ENCODE results near the gene TINCR. TPM values are rescaled to one million over a fixed set of nuclear protein-coding genes. Genes with fewer than 3 reads are reported as not detected.

TINCR gene
- total RNA-seq, 1 experiment from 2014 or later = 2.3 TPM

- H3K4me1 ChIP-seq (ENCODE audit: control insufficient read depth, insufficient read depth, low read length) = no peaks in the 10 kb centered on the region
- peaks cover 18% of the 10 kb centered on the region for H3K36me3 ChIP-seq (ENCODE audit: control insufficient read depth, insufficient read depth, low read length)
- CTCF ChIA-PET = no interaction called here
- H3K27ac ChIP-seq (ENCODE audit: low read length) = no peak overlapping the region
- no peaks in the 10 kb centered on the region for H3K9me3 ChIP-seq (ENCODE audit: control insufficient read depth, insufficient read depth, low read depth, low read length)
- BruUV-seq (replicated peaks) = no TSS peak
- DNase-seq (ENCODE audit: low read depth, low spot score) (no peak), ATAC-seq (no peak)
- in situ Hi-C loops (cut with HindIII; ENCODE audit: low pct_unique_long_range_greater_than_20kb, low sequenced_read_pairs) = no loop called here
- no peaks in the 10 kb centered on the region for H3K27me3 ChIP-seq (ENCODE audit: control insufficient read depth, insufficient read depth, low read length)
- no peak overlapping the region for H3K4me3 ChIP-seq (ENCODE audit: low read depth in 2 of 2, low read length in 2 of 2)
- POLR2A ChIA-PET = no interaction called here
- intact Hi-C loops (cut with micrococcal nuclease; ENCODE audit: unreplicated experiment) = no loop called here
- TF ChIP-seq TCF7L2 (IDR thresholded peaks at IDR 0.05; ENCODE audit: low read depth, low read length) (no peak), SIN3A (IDR thresholded peaks at IDR 0.05; ENCODE audit: borderline replicate concordance, insufficient read depth, low read depth, low read length) (no peak), CTCF (IDR thresholded peaks at IDR 0.05) (no peak), POLR2AphosphoS5 (IDR thresholded peaks at IDR 0.05; ENCODE audit: low read depth, low read length) (no peak)
- TF ChIP-seq, protein P1, sequence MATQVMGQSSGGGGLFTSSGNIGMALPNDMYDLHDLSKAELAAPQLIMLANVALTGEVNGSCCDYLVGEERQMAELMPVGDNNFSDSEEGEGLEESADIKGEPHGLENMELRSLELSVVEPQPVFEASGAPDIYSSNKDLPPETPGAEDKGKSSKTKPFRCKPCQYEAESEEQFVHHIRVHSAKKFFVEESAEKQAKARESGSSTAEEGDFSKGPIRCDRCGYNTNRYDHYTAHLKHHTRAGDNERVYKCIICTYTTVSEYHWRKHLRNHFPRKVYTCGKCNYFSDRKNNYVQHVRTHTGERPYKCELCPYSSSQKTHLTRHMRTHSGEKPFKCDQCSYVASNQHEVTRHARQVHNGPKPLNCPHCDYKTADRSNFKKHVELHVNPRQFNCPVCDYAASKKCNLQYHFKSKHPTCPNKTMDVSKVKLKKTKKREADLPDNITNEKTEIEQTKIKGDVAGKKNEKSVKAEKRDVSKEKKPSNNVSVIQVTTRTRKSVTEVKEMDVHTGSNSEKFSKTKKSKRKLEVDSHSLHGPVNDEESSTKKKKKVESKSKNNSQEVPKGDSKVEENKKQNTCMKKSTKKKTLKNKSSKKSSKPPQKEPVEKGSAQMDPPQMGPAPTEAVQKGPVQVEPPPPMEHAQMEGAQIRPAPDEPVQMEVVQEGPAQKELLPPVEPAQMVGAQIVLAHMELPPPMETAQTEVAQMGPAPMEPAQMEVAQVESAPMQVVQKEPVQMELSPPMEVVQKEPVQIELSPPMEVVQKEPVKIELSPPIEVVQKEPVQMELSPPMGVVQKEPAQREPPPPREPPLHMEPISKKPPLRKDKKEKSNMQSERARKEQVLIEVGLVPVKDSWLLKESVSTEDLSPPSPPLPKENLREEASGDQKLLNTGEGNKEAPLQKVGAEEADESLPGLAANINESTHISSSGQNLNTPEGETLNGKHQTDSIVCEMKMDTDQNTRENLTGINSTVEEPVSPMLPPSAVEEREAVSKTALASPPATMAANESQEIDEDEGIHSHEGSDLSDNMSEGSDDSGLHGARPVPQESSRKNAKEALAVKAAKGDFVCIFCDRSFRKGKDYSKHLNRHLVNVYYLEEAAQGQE (IDR thresholded peaks at IDR 0.05; ENCODE audit: insufficient read depth in 1 of 2, low read depth in 2 of 2, low read length in 1 of 2) = no peak
Observed at GRCh38 chr19:5595129-5595528, 27.4 kb upstream of the TINCR start.

DNA sequence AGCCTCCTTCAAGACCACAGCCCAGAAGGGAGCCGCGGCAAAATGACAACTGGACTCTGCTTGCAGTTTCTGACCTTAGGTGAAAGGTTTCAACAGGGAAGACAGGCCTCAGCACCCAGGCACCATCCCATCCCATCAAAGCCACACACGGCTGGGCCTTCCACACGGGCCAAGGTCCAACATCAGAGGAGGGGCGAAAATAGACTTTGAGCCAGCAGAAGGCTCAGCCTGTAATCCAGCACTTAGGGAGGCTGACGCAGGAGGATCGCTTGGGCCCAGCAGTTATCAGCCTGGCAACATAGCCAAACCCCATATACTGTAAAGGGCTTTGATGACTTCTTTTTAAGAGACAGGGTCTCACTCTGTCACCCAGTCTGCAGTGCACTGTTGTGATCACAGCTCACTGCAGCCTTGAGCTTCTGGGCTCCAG, 26.8 kb upstream of the TINCR start:
- Histone ChIP-seq H3K27ac (ENCODE audit: low read length) (no peak overlapping the region), H3K9me3 (ENCODE audit: control insufficient read depth, insufficient read depth, low read depth, low read length) (no peaks in the 10 kb centered on the region), H3K4me3 (ENCODE audit: low read depth in 2 of 2, low read length in 2 of 2) (no peak overlapping the region), H3K27me3 (ENCODE audit: control insufficient read depth, insufficient read depth, low read length) (no peaks in the 10 kb centered on the region), H3K4me1 (ENCODE audit: control insufficient read depth, insufficient read depth, low read length) (no peaks in the 10 kb centered on the region), H3K36me3 (ENCODE audit: control insufficient read depth, insufficient read depth, low read length) (peaks cover 20% of the 10 kb centered on the region)
- ChIA-PET CTCF (interaction anchor here (0.6 kb wide), 1 partner anchor 794 kb away, joined by 3 read pairs; no protein-coding TSS in a partner anchor), POLR2A (no interaction called here)
- ATAC-seq (no peak), DNase-seq (ENCODE audit: low read depth, low spot score) (no peak)
- no TSS peak for BruUV-seq (replicated peaks)
- no peak for TF ChIP-seq SIN3A (IDR thresholded peaks at IDR 0.05; ENCODE audit: borderline replicate concordance, insufficient read depth, low read depth, low read length)
- TF ChIP-seq POLR2AphosphoS5 (IDR thresholded peaks at IDR 0.05; ENCODE audit: low read depth, low read length) = no peak
- no peak for TF ChIP-seq CTCF (IDR thresholded peaks at IDR 0.05)
- TF ChIP-seq, protein P1 (IDR thresholded peaks at IDR 0.05; ENCODE audit: insufficient read depth in 1 of 2, low read depth in 2 of 2, low read length in 1 of 2) = no peak
- no peak for TF ChIP-seq TCF7L2 (IDR thresholded peaks at IDR 0.05; ENCODE audit: low read depth, low read length)
- intact Hi-C loops (cut with micrococcal nuclease; ENCODE audit: unreplicated experiment) (no loop called here), in situ Hi-C loops (cut with HindIII; ENCODE audit: low pct_unique_long_range_greater_than_20kb, low sequenced_read_pairs) (no loop called here)
